ENCODE data around the gene SOX11.
"Not testable (repeated sequence)": the region's sequence is repeated elsewhere in the genome, so short reads cannot be mapped to it uniquely, and the experiment has no call there.

The SOX11 gene

DNA sequence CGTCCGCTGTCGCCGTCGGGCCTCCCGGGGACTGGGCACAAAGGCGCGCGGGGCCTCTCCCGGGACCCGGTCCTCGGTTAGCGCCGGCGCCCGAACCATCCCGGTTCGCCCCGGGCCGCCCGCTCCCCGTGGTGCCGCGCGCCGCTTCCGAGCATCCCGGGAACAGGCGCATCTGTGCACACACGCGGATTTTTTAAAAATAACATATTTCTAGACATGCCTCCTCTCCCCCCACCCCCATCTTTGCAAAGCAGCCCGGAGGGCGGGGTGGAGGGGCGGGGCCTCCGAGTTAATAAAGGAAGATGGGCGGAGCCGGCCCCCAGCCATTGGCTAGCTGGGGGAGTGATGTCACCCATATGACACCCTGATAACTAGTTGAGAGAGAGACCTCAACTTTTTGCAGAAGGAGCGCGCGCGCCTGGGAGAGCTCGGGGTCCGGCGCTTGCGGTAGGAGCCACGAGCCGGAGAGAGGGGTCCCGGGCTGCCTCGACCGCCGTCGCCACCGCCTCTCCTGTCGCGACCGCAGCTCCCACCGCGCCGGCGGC, at the start of gene SOX11:
Gene SOX11, plus strand, starts transcription at position 400 of the 545 bp plus-strand sequence. CDS start 338 bp downstream, outside the sequence.
- no peak for DNase-seq (ENCODE audit: low read depth)

- not testable (repeated sequence) for DNase-seq (ENCODE audit: low read depth)
These were observed 39.5 kb upstream of the SOX11 start for GRCh38 chr2:5652734-5653133.

- DNase-seq (ENCODE audit: low read depth): not testable (repeated sequence)
These were observed 38.4 kb upstream of the SOX11 start for GRCh38 chr2:5653756-5654155.

DNA sequence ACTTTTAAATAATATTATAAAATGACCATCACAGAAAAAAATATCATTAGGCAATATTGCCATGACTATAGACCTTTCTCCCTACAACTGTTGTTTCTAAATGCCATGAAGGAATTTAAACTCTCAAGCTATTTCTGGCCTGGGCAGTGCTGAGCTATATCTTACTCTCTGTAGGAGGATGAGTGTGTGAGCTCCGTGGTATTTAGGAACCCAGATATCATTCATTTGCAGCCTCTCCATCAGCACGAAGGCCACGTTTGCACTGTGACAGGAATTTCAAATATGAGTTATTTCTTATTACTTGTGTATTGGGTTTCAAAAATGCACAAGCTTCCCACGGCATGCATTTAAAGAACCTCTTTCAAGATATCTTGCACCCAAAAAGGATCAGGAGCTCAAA, 35.0 kb upstream of the SOX11 start:
- no peak for DNase-seq (ENCODE audit: low read depth)

DNA sequence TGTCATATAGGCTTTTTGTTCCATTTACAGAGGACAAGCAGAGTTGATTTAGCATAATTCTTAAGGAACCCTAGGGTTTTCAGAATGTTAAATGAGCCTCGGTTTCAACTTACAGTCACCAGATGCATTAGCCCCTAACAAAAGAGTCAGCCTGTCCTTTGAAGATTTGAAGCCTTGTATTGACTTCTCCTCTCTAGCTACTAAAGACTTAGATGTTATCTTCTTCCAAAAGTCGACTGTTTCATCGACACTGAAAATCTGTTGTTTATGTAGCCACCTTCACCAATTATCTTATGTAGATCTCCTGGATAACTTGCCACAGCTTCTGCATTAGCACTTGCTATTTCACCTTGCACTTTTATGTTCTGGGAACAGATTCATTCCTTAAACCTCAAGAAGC, 31.6 kb upstream of the SOX11 start:
- DNase-seq (ENCODE audit: low read depth): no peak

GRCh38 chr2:5661362-5661761, 30.8 kb upstream of the SOX11 start:
- no peak for DNase-seq (ENCODE audit: low read depth)

- no peak for DNase-seq (ENCODE audit: low read depth)
These were observed 27.9 kb upstream of the SOX11 start for GRCh38 chr2:5664278-5664681.

GRCh38 chr2:5665066-5665465, 27.1 kb upstream of the SOX11 start:
- DNase-seq (ENCODE audit: low read depth): no peak

DNA sequence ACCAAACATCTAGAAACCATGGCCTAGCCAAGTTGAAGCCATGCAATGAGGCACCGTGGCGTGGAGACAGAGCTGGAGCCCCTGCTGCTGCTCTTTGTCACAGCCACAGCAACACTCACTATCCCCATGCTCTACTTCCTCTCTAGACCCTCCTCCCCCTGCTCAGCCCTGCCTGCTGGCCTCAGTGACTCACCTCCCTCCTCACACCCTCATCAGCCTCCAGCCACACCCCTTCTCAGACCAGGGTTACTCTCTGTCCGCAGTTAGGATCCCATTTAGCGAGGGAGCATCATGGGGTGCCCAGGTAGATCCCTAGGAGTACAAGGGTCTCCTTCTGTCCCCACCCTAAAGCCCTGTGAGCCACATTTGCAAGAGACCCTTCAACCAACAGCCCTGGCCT, 25.4 kb upstream of the SOX11 start:
- no peak for DNase-seq (ENCODE audit: low read depth)

GRCh38 chr2:5667655-5668054, 24.5 kb upstream of the SOX11 start:
- not testable (repeated sequence) for DNase-seq (ENCODE audit: low read depth)

- DNase-seq (ENCODE audit: low read depth): no peak
These were observed 23.4 kb upstream of the SOX11 start for GRCh38 chr2:5668682-5669250.

DNA sequence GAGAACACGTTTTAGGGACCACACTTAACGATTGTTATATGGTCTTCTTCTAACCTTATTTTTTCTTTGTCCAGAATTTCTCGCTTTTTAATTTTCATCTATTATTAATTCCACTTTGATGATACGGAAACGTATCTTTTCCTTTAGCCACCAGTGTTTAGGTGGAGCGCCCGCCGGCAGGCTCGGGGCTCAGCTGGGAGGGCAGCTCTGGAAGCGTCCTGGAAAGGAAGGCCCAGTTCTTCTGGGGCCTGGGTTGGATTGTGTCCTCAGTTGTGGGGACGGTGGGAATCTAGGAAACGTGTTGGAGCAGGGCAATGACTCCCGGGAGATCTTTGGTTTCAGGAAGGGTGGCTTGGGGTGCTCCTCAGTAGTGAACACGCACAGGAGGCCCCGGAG, 19.4 kb upstream of the SOX11 start:
- no peak for DNase-seq (ENCODE audit: low read depth)

DNA sequence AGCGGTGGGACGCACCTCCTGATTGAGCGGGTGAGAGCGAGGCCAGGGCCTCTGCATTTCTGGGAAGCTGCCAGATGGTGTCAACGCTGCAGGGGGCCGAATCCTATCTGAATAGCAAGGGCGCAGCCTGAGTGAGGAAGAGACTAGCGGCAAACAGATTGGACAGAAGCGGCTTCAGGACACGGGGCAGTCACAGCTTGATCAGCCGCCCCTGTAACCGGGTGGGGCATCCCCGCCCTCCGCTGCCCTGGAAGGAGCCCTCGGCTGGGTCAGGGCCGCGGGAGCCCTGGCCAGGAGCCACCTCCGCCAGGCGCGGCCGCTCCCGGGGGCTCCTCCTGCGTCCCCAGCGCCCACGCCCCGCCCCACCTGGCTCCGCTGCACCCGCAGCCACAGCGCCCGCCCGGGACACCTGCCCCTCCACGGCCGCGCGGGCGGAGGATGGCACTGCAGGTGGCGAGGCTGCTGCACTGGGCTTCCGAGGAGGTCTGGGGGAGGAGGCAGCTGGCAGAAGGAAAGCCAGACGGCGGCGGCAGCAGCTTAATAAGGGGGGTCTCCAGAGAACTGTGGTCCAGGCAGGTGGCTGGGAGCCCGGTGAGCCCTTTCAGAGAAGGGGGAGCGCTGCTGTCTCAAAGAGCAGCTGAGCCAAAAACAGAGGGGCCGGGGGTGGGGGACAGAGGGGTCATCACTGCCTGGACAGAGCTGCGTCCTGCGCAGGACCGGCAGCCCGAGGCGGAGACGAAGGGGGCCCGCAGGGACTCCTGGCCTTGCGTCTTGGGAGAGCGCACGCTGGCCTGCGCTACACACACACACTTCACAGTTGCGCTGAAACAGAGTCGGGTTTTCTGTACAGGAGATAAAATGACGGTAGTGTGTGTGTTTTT, 18.8 kb upstream of the SOX11 start:
- DNase-seq (ENCODE audit: low read depth): no peak

DNA sequence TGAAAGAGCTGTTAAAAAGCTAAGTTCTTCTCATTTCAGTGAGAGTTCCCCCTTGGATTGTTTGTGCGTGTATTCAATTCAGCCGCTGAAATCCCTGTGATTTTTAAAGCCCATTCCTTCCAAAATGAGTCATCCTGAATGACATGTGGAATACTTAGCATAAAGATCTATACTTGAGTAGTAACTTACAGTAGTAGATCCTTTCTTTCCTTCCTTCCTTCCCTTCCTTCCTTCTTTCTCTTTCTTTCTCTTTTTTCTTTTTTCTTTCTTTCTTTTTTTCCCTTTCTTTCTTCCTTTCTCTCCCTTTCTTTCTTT, 18.2 kb upstream of the SOX11 start:
- no peak for DNase-seq (ENCODE audit: low read depth)

DNA sequence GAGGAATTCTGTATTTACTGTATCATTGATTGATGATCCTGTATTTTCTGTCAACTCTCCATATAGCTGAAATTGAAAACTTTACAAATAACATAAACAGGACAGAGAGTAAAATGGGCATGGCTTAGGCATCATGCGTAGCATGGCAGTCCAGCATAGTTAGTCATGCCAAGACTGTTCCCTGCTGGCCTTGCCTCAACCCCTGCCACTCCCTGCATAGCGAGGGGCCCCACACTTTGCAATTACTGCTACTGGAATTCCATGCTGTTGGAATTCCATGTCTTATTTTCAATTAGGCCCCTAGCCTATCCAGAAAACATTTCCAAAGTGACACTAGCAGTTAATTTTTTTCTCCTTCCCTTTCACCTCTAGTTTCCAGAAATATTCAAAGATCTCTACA, 15.1 kb upstream of the SOX11 start:
- no peak for DNase-seq (ENCODE audit: low read depth)

- DNase-seq (ENCODE audit: low read depth): no peak
These were observed 8.7 kb upstream of the SOX11 start for GRCh38 chr2:5683471-5683870.

- no peak for DNase-seq (ENCODE audit: low read depth)
These were observed 7.0 kb upstream of the SOX11 start for GRCh38 chr2:5685225-5685624.

DNA sequence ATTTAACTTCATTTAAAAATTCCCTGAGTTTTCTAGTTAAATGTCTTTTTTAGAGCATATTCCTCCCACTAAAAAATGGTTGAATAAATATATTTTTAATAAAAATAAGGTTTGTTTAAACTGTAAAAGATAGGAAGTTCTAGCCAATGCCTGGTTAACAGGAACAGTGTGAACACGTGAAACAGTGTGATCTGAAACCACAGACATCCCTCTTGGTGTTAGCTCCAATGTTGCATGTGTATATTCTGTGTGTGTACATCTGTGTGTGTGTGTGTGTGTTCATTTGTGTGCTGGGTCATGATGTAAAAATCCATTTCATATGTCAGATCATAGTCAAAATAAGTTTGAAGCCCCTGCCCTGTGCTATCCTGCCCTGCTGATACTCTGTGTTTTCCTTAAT, 6.1 kb upstream of the SOX11 start:
- no peak for DNase-seq (ENCODE audit: low read depth)

DNA sequence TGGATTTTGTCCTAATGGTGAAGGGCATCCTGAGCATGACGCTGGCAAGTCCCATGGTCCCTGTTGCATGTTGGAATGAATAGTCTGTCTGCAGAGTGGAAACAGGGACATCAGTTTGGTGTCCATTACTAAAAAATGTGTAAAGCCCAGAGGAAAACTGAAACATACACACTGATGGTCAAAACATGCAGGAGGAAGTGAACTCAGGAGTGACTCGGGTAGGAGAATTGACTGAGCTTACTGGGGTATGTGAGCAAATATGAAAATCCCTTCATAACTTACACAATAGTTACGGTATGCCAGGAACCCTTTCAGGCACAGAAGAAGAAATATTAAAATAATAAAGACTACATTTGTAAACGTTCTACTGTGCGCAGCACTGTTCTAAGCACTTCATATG, 5.6 kb upstream of the SOX11 start:
- no peak for DNase-seq (ENCODE audit: low read depth)

DNA sequence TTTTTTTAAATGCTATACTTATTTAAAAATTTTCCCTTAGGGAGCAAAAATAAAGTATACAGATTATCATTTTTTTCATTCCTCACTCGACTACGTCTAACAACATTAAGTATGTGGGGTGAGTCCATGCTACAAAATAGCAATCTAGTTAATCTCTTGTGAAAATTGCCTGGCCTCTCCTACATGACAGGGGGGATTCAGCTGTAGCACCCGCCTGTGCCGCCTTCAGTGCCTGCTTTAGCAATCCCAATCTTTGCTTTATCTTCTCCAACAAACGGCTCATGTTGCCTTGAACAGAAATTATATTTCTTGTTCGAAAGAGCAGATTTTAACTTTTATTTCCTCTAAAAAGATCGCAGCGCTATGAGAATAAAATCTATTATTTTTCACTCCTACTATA, 2.4 kb upstream of the SOX11 start:
- no peak for DNase-seq (ENCODE audit: low read depth)

- DNase-seq (ENCODE audit: low read depth): no peak
These were observed 1.9 kb upstream of the SOX11 start for GRCh38 chr2:5690286-5690685.

- no peak for DNase-seq (ENCODE audit: low read depth)
These were observed 1.4 kb upstream of the SOX11 start for GRCh38 chr2:5690718-5691220.

- no peak for DNase-seq (ENCODE audit: low read depth)
These were observed 781 bp upstream of the SOX11 start for GRCh38 chr2:5691221-5691984.

Measured in stimulated activated CD8-positive, alpha-beta memory T cell treated with anti-CD3 and anti-CD28 coated beads, Interleukin-7, amount 100 ng/mL, for 24 hours (primary cell).